GM18498 (cell line): ENCODE results near the gene LDLR.
"Not testable (repeated sequence)": the region's sequence is repeated elsewhere in the genome, so short reads cannot be mapped to it uniquely, and the experiment has no call there.

Source experiments
- ATAC-seq: cut with Tn5 transposase; IDR thresholded peaks from one replicate; pipeline ENCODE4 v1.9.1; 2021; ENCODE audit warnings: mild to moderate bottlenecking, moderate library complexity; ENCODE audit not compliant: unreplicated experiment

Gene LDLR

GRCh38 chr19:11070123-11070522 is 19.1 kb upstream of the LDLR start:
- no peak for ATAC-seq

GRCh38 chr19:11073568-11073967 is 15.7 kb upstream of the LDLR start:
- no peak for ATAC-seq

GRCh38 chr19:11076792-11077191 is 12.5 kb upstream of the LDLR start:
- not testable (repeated sequence) for ATAC-seq

DNA sequence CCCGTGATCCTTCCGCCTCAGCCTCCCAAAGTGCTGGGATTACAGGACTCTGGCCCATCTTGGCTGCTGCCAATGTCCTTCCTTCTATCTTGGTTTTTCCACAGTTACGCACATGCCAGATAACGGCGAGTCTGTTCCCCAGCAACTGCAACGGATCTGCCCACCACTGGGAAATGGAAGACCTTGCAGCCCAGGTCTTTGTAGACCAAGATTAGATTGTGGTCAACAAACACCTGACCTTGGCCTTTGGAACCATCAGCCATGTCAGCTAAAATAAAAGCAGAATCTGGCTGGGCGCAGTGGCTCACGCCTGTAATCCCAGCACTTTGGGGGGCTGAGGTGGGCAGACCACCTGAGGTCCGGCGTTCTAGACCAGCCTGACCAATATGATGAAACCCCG is 10.4 kb upstream of the LDLR start:
- ATAC-seq, result no peak

DNA sequence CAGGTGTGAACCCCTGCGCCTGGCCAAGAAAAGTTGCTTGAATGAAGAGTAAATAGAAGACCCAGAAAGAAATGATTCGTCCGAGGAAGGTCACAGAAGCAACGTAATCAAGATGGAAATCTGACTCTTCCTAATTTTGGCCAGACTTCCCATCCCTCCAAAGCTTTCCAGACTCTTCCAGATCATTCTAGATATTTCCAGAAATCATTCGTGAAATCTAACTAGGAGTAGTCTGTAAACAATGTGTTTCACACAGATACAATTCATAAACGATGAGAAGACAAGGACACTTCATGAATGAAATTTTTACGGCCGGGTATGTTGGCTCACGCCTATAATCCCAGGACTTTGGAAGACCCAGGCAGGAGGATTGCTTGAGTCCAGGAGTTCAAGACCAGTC is 9.3 kb upstream of the LDLR start:
- ATAC-seq, result no peak

- no peak for ATAC-seq
These were observed 1.3 kb upstream of the LDLR start for GRCh38 chr19:11087870-11088505.

DNA sequence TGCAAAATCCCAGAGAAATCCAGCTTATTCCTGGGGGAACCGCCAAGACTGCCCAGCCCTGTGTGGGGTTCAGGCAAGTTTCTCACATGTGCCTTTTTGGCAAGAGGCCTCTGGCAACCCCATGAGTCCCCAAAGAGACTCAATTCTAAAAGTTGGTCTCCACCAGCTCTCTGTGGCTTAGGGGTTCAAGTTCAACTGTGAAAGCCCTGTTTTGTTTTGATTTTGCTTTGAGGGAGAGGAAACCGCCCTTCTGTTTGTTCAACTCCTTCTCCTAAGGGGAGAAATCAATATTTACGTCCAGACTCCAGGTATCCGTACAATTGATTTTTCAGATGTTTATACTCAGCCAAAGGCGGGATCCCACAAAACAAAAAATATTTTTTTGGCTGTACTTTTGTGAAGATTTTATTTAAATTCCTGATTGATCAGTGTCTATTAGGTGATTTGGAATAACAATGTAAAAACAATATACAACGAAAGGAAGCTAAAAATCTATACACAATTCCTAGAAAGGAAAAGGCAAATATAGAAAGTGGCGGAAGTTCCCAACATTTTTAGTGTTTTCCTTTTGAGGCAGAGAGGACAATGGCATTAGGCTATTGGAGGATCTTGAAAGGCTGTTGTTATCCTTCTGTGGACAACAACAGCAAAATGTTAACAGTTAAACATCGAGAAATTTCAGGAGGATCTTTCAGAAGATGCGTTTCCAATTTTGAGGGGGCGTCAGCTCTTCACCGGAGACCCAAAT is 583 bp upstream of the LDLR start:
- no peak for ATAC-seq

- not testable (repeated sequence) for ATAC-seq
These were observed 676 bp downstream of the LDLR start for GRCh38 chr19:11090014-11090263.

DNA sequence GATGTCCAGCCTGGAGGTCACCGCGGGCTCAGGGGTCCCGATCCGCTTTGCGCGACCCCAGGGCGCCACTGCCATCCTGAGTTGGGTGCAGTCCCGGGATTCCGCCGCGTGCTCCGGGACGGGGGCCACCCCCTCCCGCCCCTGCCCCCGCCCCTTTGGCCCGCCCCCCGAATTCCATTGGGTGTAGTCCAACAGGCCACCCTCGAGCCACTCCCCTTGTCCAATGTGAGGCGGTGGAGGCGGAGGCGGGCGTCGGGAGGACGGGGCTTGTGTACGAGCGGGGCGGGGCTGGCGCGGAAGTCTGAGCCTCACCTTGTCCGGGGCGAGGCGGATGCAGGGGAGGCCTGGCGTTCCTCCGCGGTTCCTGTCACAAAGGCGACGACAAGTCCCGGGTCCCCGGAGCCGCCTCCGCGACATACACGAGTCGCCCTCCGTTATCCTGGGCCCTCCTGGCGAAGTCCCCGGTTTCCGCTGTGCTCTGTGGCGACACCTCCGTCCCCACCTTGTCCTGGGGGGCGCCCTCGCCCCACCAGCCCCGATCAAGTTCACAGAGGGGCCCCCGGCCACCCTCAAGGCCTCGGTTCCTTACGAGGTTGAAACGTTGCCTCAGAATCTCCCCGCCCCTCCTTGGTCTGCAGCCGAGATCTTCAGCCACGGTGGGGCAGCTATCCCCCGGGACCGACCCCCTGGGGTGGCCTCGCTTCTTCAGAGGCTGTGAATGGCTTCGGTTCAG is 1.2 kb downstream of the LDLR start:
- ATAC-seq, result peak; percentile 77

DNA sequence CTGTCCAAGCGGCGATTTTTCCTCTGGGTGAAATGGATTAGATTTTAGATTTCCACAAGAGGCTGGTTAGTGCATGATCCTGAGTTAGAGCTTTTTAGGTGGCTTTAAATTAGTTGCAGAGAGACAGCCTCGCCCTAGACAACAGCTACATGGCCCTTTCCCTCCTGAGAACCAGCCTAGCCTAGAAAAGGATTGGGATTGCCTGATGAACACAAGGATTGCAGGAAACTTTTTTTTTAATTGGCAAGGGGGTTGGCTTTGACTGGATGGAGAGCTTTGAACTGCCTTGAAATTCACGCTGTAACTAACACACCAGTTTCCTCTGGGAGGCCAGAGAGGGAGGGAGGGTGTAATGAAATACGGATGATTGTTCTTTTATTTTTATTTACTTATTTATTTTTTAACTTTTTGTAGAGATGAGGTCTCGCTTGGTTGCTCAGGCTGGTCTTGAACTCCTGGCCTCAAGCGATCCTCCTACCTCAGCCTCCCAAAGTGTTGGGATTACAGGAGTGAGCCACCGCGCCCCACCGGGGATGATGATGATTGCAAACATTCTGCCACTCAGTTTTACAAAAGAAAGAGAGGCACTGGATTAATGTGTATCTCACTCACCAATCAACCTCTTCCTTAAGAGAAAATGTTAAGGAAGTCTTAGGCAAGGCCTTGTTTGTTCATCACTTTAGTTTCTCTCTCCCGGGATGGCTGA is 1.9 kb downstream of the LDLR start:
- ATAC-seq, result no peak

DNA sequence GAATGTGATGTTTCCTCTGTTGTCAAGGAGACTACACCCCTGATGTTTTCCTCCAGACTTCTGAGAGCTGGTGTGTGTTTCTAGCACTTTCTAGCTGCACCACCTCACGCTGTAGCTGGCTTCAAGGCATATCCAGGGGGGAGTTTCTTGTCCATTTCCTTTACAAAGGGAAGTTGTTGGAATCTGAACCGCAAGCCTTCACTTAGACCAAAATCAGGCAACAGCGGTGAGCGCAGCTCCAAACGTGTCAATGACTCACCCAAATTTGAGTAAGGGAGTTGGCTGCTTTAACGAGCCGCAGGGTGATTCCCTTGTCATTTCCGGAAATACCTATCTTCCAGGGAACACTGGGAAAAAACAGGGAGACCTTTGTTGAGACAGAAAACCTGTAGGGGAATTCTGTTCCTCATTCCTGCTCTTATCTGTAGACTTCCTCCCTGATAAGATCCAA is 2.5 kb downstream of the LDLR start:
- ATAC-seq, result no peak

DNA sequence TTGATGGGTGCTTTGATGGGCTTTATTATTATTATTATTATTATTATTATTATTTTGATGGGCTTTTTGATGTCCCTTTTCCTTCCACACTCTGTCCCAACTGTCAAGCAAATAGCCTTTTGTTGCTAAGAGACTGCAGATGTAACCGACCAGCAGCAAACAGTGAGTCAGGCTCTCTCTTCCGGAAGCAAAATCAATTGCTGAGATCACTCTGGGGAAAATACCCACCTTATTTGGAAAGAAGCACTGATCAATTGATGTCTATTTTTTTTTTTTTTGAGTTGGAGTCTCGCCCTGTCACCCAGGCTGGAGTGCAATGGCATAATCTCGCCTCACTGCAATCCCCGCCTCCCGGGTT is 2.9 kb downstream of the LDLR start:
- no peak for ATAC-seq

DNA sequence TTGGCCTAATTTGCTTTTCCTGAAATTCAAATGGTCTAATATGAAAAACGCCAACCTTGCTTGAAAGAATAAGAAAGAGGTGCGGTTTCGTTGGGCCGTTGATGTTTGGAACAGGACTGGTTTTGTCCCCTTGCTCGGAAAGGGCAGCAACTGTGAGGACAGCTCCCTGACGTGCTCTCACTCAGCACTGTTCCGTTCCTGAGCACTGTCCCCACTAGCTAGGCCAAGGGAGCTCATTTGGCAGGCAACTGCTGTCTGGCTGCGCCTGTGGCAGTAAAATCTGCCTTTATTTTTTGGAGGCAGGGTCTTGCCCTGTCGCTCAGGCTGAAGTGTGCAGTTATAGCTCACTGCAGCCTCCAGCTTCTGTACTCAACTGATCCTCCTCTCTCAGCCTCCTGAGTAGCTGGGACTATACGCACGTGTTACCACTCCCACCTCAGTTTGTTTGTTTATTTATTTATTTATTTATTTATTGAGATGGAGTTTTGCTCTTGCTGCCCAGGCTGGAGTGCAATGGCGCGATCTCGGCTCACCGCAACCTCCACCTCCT is 4.5 kb downstream of the LDLR start:
- ATAC-seq, result no peak

GRCh38 chr19:11094520-11094894 is 5.2 kb downstream of the LDLR start:
- ATAC-seq, result no peak

- ATAC-seq, result peak; percentile 52
These were observed 7.1 kb downstream of the LDLR start for GRCh38 chr19:11096210-11096841.

DNA sequence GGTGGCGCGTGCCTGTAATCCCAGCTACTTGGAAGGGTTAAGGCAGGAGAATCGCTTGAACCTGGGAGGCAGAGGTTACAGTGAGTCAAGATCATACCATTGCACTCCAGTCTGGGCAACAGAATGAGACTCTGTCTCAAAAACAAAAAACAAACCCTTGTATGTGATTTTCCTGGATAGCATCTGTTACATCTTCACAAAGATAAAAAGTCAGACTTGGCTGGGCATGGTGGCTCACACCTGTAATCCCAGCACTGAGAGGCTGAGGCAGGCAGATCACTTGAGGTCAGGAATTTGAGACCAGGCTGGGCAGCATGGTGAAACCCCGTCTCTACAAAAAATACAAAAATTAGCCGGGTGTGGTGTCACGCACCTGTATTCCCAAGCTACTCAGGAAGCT is 8.1 kb downstream of the LDLR start:
- ATAC-seq, result not testable (repeated sequence)

DNA sequence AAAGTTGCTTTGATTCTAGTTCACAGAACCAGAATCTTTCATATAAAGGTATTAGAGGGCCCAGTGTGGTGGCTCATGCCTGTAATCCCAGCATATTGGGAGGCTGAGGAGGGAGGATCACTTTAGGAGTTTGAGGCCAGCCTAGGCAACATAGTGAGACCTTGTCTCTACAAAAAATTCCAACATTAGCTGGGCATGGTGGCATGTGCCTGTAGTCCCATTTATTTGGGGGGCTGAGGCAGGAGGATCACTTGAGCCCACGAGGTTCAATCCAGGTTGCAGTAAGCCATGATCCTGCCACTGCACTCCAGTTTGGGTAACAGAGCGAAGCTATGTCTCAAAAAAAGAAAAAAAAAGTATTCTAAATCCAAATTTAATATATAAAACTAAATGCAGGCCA is 9.1 kb downstream of the LDLR start:
- no peak for ATAC-seq

- ATAC-seq, result no peak
These were observed 9.6 kb downstream of the LDLR start for GRCh38 chr19:11098861-11099260.

DNA sequence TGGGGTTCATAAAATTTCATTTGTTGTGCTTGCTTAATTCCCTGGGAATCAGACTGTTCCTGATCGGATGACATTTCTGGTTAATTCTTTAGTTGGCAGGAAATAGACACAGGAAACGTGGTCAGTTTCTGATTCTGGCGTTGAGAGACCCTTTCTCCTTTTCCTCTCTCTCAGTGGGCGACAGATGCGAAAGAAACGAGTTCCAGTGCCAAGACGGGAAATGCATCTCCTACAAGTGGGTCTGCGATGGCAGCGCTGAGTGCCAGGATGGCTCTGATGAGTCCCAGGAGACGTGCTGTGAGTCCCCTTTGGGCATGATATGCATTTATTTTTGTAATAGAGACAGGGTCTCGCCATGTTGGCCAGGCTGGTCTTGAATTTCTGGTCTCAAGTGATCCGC is 10.8 kb downstream of the LDLR start:
- no peak for ATAC-seq

GRCh38 chr19:11101057-11101456 is 11.8 kb downstream of the LDLR start:
- no peak for ATAC-seq

GRCh38 chr19:11102944-11103343 is 13.7 kb downstream of the LDLR start:
- no peak for ATAC-seq
